ENCODE data around the gene FERMT3. TPM values are rescaled to one million over a fixed set of nuclear protein-coding genes. Genes with fewer than 3 reads are reported as not detected.

FERMT3 gene
- total RNA-seq, 1 donor from 2014 or later, result 5.9 TPM

- DNase-seq (ENCODE audit: low spot score, unreplicated experiment), result peak; percentile 49
- peak within 1 kb of the TSS; percentile 84 for H3K4me3 Mint-ChIP-seq (ENCODE audit: low read depth)
- H3K36me3 Mint-ChIP-seq (ENCODE audit: insufficient read depth), result peaks cover 4% of the 10 kb centered on the region
- H3K4me1 Mint-ChIP-seq (ENCODE audit: low read depth), result peaks cover 25% of the 10 kb centered on the region
- peak within 1 kb of the TSS; percentile 80 for H3K27ac Mint-ChIP-seq
- no peaks in the 10 kb centered on the region for H3K27me3 Mint-ChIP-seq
- H3K9me3 Mint-ChIP-seq (ENCODE audit: low read depth), result no peaks in the 10 kb centered on the region
- TF ChIP-seq CTCF (IDR thresholded peaks at IDR 0.05; ENCODE audit: unreplicated experiment), result no peak
Observed at GRCh38 chr11:64233913-64234586, 27.5 kb downstream of the FERMT3 start, which contains the start of gene VEGFB. Gene VEGFB (plus strand): TSS chr11:64234584. CDS start chr11:64234834, 250 bp downstream.

- Mint-ChIP-seq H3K27ac (no peak overlapping the region), H3K27me3 (no peaks in the 10 kb centered on the region), H3K4me3 (ENCODE audit: low read depth) (peak overlapping the region; percentile 84), H3K9me3 (ENCODE audit: low read depth) (no peaks in the 10 kb centered on the region), H3K36me3 (ENCODE audit: insufficient read depth) (peaks cover 4% of the 10 kb centered on the region), H3K4me1 (ENCODE audit: low read depth) (peaks cover 21% of the 10 kb centered on the region)
- peak; percentile 33 for TF ChIP-seq CTCF (IDR thresholded peaks at IDR 0.05; ENCODE audit: unreplicated experiment)
- no peak for DNase-seq (ENCODE audit: low spot score, unreplicated experiment)
Observed at GRCh38 chr11:64234647-64235379, 28.3 kb downstream of the FERMT3 start.

GRCh38 chr11:64235437-64236161, 29.1 kb downstream of the FERMT3 start:
- Mint-ChIP-seq H3K4me1 (ENCODE audit: low read depth) (peaks cover 23% of the 10 kb centered on the region), H3K9me3 (ENCODE audit: low read depth) (no peaks in the 10 kb centered on the region), H3K4me3 (ENCODE audit: low read depth) (peak overlapping the region; percentile 84), H3K36me3 (ENCODE audit: insufficient read depth) (peaks cover 4% of the 10 kb centered on the region), H3K27me3 (no peaks in the 10 kb centered on the region), H3K27ac (peak overlapping the region; percentile 80)
- DNase-seq (ENCODE audit: low spot score, unreplicated experiment), result no peak
- TF ChIP-seq CTCF (IDR thresholded peaks at IDR 0.05; ENCODE audit: unreplicated experiment), result no peak

GRCh38 chr11:64237484-64237951, 31.0 kb downstream of the FERMT3 start:
- Mint-ChIP-seq H3K36me3 (ENCODE audit: insufficient read depth) (peaks cover 4% of the 10 kb centered on the region), H3K27ac (peak overlapping the region; percentile 90), H3K27me3 (no peaks in the 10 kb centered on the region), H3K4me1 (ENCODE audit: low read depth) (peaks cover 23% of the 10 kb centered on the region), H3K9me3 (ENCODE audit: low read depth) (no peaks in the 10 kb centered on the region), H3K4me3 (ENCODE audit: low read depth) (peak overlapping the region; percentile 53)
- no peak for TF ChIP-seq CTCF (IDR thresholded peaks at IDR 0.05; ENCODE audit: unreplicated experiment)
- no peak for DNase-seq (ENCODE audit: low spot score, unreplicated experiment)

GRCh38 chr11:64238076-64238475, 31.6 kb downstream of the FERMT3 start:
- DNase-seq (ENCODE audit: low spot score, unreplicated experiment), result no peak
- no peak for TF ChIP-seq CTCF (IDR thresholded peaks at IDR 0.05; ENCODE audit: unreplicated experiment)
- peak overlapping the region; percentile 90 for H3K27ac Mint-ChIP-seq
- H3K4me1 Mint-ChIP-seq (ENCODE audit: low read depth), result peaks cover 23% of the 10 kb centered on the region
- no peaks in the 10 kb centered on the region for H3K9me3 Mint-ChIP-seq (ENCODE audit: low read depth)
- peaks cover 4% of the 10 kb centered on the region for H3K36me3 Mint-ChIP-seq (ENCODE audit: insufficient read depth)
- H3K27me3 Mint-ChIP-seq, result no peaks in the 10 kb centered on the region
- peak overlapping the region; percentile 53 for H3K4me3 Mint-ChIP-seq (ENCODE audit: low read depth)

All from progenitor cell of endocrine pancreas (in vitro differentiated cells).